ENCODE data around the gene SSH3.

SSH3 gene

GRCh38 chr11:67282155-67282875, 21.0 kb upstream of the SSH3 start:
- Histone ChIP-seq H2AFZ (ENCODE audit: low read length, unreplicated experiment) (no peak overlapping the region), H3K4me3 (ENCODE audit: low read depth, low read length) (no peak overlapping the region), H3K36me3 (ENCODE audit: insufficient read depth, low read length) (peaks cover 12% of the 10 kb centered on the region; the same call in 1 of the 2 replicates), H3K79me2 (ENCODE audit: control insufficient read depth, insufficient read depth, low read length, unreplicated experiment) (no peaks in the 10 kb centered on the region), H3K4me1 (ENCODE audit: control insufficient read depth, insufficient read depth, low read length, unreplicated experiment) (peaks cover 11% of the 10 kb centered on the region), H3K27ac (ENCODE audit: low read depth, low read length) (no peak overlapping the region), H3K27me3 (ENCODE audit: insufficient read depth, low read length) (no peaks in the 10 kb centered on the region)

GRCh38 chr11:67282876-67283371, 20.4 kb upstream of the SSH3 start:
- peaks cover 11% of the 10 kb centered on the region for H3K4me1 ChIP-seq (ENCODE audit: control insufficient read depth, insufficient read depth, low read length, unreplicated experiment)
- no peak overlapping the region for H2AFZ ChIP-seq (ENCODE audit: low read length, unreplicated experiment)
- H3K4me3 ChIP-seq (ENCODE audit: low read depth, low read length) = no peak overlapping the region
- no peaks in the 10 kb centered on the region for H3K27me3 ChIP-seq (ENCODE audit: insufficient read depth, low read length)
- no peak overlapping the region for H3K27ac ChIP-seq (ENCODE audit: low read depth, low read length)
- peaks cover 12% of the 10 kb centered on the region; the same call in 1 of the 2 replicates for H3K36me3 ChIP-seq (ENCODE audit: insufficient read depth, low read length)
- H3K79me2 ChIP-seq (ENCODE audit: control insufficient read depth, insufficient read depth, low read length, unreplicated experiment) = no peaks in the 10 kb centered on the region

- Histone ChIP-seq H3K4me3 (ENCODE audit: low read depth, low read length) (no peak overlapping the region), H2AFZ (ENCODE audit: low read length, unreplicated experiment) (no peak overlapping the region), H3K79me2 (ENCODE audit: control insufficient read depth, insufficient read depth, low read length, unreplicated experiment) (no peaks in the 10 kb centered on the region), H3K27me3 (ENCODE audit: insufficient read depth, low read length) (no peaks in the 10 kb centered on the region), H3K4me1 (ENCODE audit: control insufficient read depth, insufficient read depth, low read length, unreplicated experiment) (peaks cover 14% of the 10 kb centered on the region), H3K27ac (ENCODE audit: low read depth, low read length) (no peak overlapping the region), H3K36me3 (ENCODE audit: insufficient read depth, low read length) (peaks cover 12% of the 10 kb centered on the region; the same call in 1 of the 2 replicates)
Observed at GRCh38 chr11:67283481-67283963, 19.8 kb upstream of the SSH3 start.

- H3K4me3 ChIP-seq (ENCODE audit: low read depth, low read length) = no peak overlapping the region
- H2AFZ ChIP-seq (ENCODE audit: low read length, unreplicated experiment) = no peak overlapping the region
- H3K27ac ChIP-seq (ENCODE audit: low read depth, low read length) = no peak overlapping the region
- no peaks in the 10 kb centered on the region for H3K27me3 ChIP-seq (ENCODE audit: insufficient read depth, low read length)
- H3K36me3 ChIP-seq (ENCODE audit: insufficient read depth, low read length) = peaks cover 4% of the 10 kb centered on the region; the same call in 1 of the 2 replicates
- peaks cover 5% of the 10 kb centered on the region for H3K79me2 ChIP-seq (ENCODE audit: control insufficient read depth, insufficient read depth, low read length, unreplicated experiment)
- H3K4me1 ChIP-seq (ENCODE audit: control insufficient read depth, insufficient read depth, low read length, unreplicated experiment) = peaks cover 15% of the 10 kb centered on the region
Observed at GRCh38 chr11:67284811-67285540, 18.4 kb upstream of the SSH3 start.

- peaks cover 4% of the 10 kb centered on the region; the same call in 1 of the 2 replicates for H3K36me3 ChIP-seq (ENCODE audit: insufficient read depth, low read length)
- no peak overlapping the region for H3K27ac ChIP-seq (ENCODE audit: low read depth, low read length)
Observed at GRCh38 chr11:67285541-67286498, 17.5 kb upstream of the SSH3 start.

GRCh38 chr11:67286621-67287333, 16.6 kb upstream of the SSH3 start:
- H3K4me3 ChIP-seq (ENCODE audit: low read depth, low read length) = no peak overlapping the region
- peak overlapping the region; percentile 85 for H3K27ac ChIP-seq (ENCODE audit: low read depth, low read length)
- peaks cover 24% of the 10 kb centered on the region for H3K4me1 ChIP-seq (ENCODE audit: control insufficient read depth, insufficient read depth, low read length, unreplicated experiment)
- no peaks in the 10 kb centered on the region for H3K27me3 ChIP-seq (ENCODE audit: insufficient read depth, low read length)
- H2AFZ ChIP-seq (ENCODE audit: low read length, unreplicated experiment) = no peak overlapping the region
- peaks cover 4% of the 10 kb centered on the region; the same call in 1 of the 2 replicates for H3K36me3 ChIP-seq (ENCODE audit: insufficient read depth, low read length)
- H3K79me2 ChIP-seq (ENCODE audit: control insufficient read depth, insufficient read depth, low read length, unreplicated experiment) = peaks cover 19% of the 10 kb centered on the region

More at GRCh38 chr11:67285541-67286498, 17.5 kb upstream of the SSH3 start:
- no peak overlapping the region for H2AFZ ChIP-seq (ENCODE audit: low read length, unreplicated experiment)
- H3K79me2 ChIP-seq (ENCODE audit: control insufficient read depth, insufficient read depth, low read length, unreplicated experiment) = peaks cover 13% of the 10 kb centered on the region
- no peak overlapping the region for H3K4me3 ChIP-seq (ENCODE audit: low read depth, low read length)
- H3K27me3 ChIP-seq (ENCODE audit: insufficient read depth, low read length) = no peaks in the 10 kb centered on the region
- peaks cover 23% of the 10 kb centered on the region for H3K4me1 ChIP-seq (ENCODE audit: control insufficient read depth, insufficient read depth, low read length, unreplicated experiment)

- peaks cover 23% of the 10 kb centered on the region for H3K79me2 ChIP-seq (ENCODE audit: control insufficient read depth, insufficient read depth, low read length, unreplicated experiment)
- H3K36me3 ChIP-seq (ENCODE audit: insufficient read depth, low read length) = peaks cover 6% of the 10 kb centered on the region; the same call in 1 of the 2 replicates
- H3K4me3 ChIP-seq (ENCODE audit: low read depth, low read length) = peak overlapping the region; percentile 90
- H3K4me1 ChIP-seq (ENCODE audit: control insufficient read depth, insufficient read depth, low read length, unreplicated experiment) = peaks cover 25% of the 10 kb centered on the region
- H3K27ac ChIP-seq (ENCODE audit: low read depth, low read length) = peak overlapping the region; percentile 85
- H2AFZ ChIP-seq (ENCODE audit: low read length, unreplicated experiment) = no peak overlapping the region
- H3K27me3 ChIP-seq (ENCODE audit: insufficient read depth, low read length) = no peaks in the 10 kb centered on the region
Observed at GRCh38 chr11:67287355-67288197, 15.8 kb upstream of the SSH3 start.

GRCh38 chr11:67288198-67288451, 15.2 kb upstream of the SSH3 start:
- H3K4me1 ChIP-seq (ENCODE audit: control insufficient read depth, insufficient read depth, low read length, unreplicated experiment) = peaks cover 31% of the 10 kb centered on the region
- H3K79me2 ChIP-seq (ENCODE audit: control insufficient read depth, insufficient read depth, low read length, unreplicated experiment) = peaks cover 26% of the 10 kb centered on the region

GRCh38 chr11:67288452-67289225, 14.7 kb upstream of the SSH3 start:
- peaks cover 26% of the 10 kb centered on the region for H3K79me2 ChIP-seq (ENCODE audit: control insufficient read depth, insufficient read depth, low read length, unreplicated experiment)
- peak overlapping the region; percentile 90 for H3K4me3 ChIP-seq (ENCODE audit: low read depth, low read length)
- H2AFZ ChIP-seq (ENCODE audit: low read length, unreplicated experiment) = peak overlapping the region; percentile 65
- peak overlapping the region; percentile 85 for H3K27ac ChIP-seq (ENCODE audit: low read depth, low read length)
- H3K36me3 ChIP-seq (ENCODE audit: insufficient read depth, low read length) = peaks cover 9% of the 10 kb centered on the region
- H3K27me3 ChIP-seq (ENCODE audit: insufficient read depth, low read length) = no peaks in the 10 kb centered on the region
- peaks cover 33% of the 10 kb centered on the region for H3K4me1 ChIP-seq (ENCODE audit: control insufficient read depth, insufficient read depth, low read length, unreplicated experiment)

More at GRCh38 chr11:67288198-67288451, 15.2 kb upstream of the SSH3 start:
- Histone ChIP-seq H3K36me3 (ENCODE audit: insufficient read depth, low read length) (peaks cover 8% of the 10 kb centered on the region; the same call in 1 of the 2 replicates), H3K27me3 (ENCODE audit: insufficient read depth, low read length) (no peaks in the 10 kb centered on the region), H2AFZ (ENCODE audit: low read length, unreplicated experiment) (no peak overlapping the region), H3K27ac (ENCODE audit: low read depth, low read length) (peak overlapping the region; percentile 85), H3K4me3 (ENCODE audit: low read depth, low read length) (peak overlapping the region; percentile 90)
